SK-N-SH (cell line): Measurements from ENCODE around the gene RHOT1. TPM values are rescaled to one million over a fixed set of nuclear protein-coding genes. Genes with fewer than 3 reads are reported as not detected.
A peak's percentile ranks its signal among the peaks of the same experiment; 100 is the strongest.

ENCODE experiments used
- CTCF ChIA-PET: fragments of 300-600, 350-600 bp; formaldehyde crosslinking; extraction: SDS; loops from one replicate; lab custom pipeline; 2021; lab: Yijun Ruan, JAX
- POLR2A ChIA-PET: fragments of 350-600 bp; sonication (Branson Sonifier 250); formaldehyde crosslinking; extraction: SDS; loops from one replicate; lab custom pipeline; 2020; ENCODE audit warnings: antibody characterized with exemption, inconsistent platforms; lab: Yijun Ruan, JAX
- DNase-seq: peaks from one replicate; pipeline ENCODE4 v3.0.0; 2012
- H2AFZ ChIP-seq: fragments of 200-600 bp; sonication (generic); 2 replicates; pipeline ENCODE4 v1.8.1; 2016; ENCODE audit warnings: antibody characterized with exemption, mild to moderate bottlenecking, low read depth
- H3F3A ChIP-seq: fragments of 200-600 bp; sonication (generic); replicated peaks from 2 replicates; pipeline ENCODE3; 2016; ENCODE audit warnings: antibody characterized with exemption, mild to moderate bottlenecking; ENCODE audit not compliant: insufficient read depth
- H3K27ac ChIP-seq, 2 experiments: fragments of 200-500 bp in 1 of 2; fragments of 200-600 bp in 1 of 2; sonication (Bioruptor generic) in 1 of 2; sonication (generic), shearing (Covaris generic) in 1 of 2; 2 replicates each; pipeline versions ENCODE4 v1.5.1 to v1.6.1; 2014 to 2016; ENCODE audit warnings: low read depth in 2 of 2, inconsistent platforms in 1 of 2, low read length in 1 of 2, mild to moderate bottlenecking in 1 of 2, mixed read lengths in 1 of 2
- H3K27me3 ChIP-seq: fragments of 200-600 bp; sonication (generic), shearing (Covaris generic); 2 replicates; pipeline ENCODE4 v1.6.1; 2016; ENCODE audit warnings: mixed run types; ENCODE audit not compliant: insufficient read depth
- H3K36me3 ChIP-seq, 2 experiments: fragments of 200-500 bp in 1 of 2; fragments of 200-600 bp in 1 of 2; sonication (Bioruptor generic) in 1 of 2; sonication (generic) in 1 of 2; replicated peaks in 1 of 2; 2 replicates each; pipeline versions ENCODE3 to v1.5.1; 2014 to 2016; ENCODE audit warnings: low read length in 1 of 2, mild to moderate bottlenecking in 1 of 2; ENCODE audit not compliant: insufficient read depth in 2 of 2, control insufficient read depth in 1 of 2
- H3K4me1 ChIP-seq, 2 experiments: fragments of 200-500 bp in 1 of 2; fragments of 200-600 bp in 1 of 2; sonication (Bioruptor generic) in 1 of 2; sonication (generic), shearing (Covaris generic) in 1 of 2; 2 replicates each; pipeline versions ENCODE4 v1.5.1 to v1.6.1; 2014 to 2016; ENCODE audit warnings: low read depth in 1 of 2, low read length in 1 of 2, mixed run types in 1 of 2; ENCODE audit not compliant: insufficient read depth in 2 of 2, control insufficient read depth in 1 of 2
- H3K4me2 ChIP-seq: fragments of 200-600 bp; sonication (generic), shearing (Covaris generic); 2 replicates; pipeline ENCODE4 v1.6.1; 2017; ENCODE audit warnings: mixed run types
- H3K4me3 ChIP-seq, 2 experiments: fragments of 200-500 bp in 1 of 2; fragments of 200-600 bp in 1 of 2; sonication (Bioruptor generic) in 1 of 2; sonication (generic), shearing (Covaris generic) in 1 of 2; 2 replicates each; pipeline versions ENCODE4 v1.5.1 to v1.8.1; 2014 to 2016; ENCODE audit warnings: low read depth in 2 of 2, inconsistent platforms in 1 of 2, low read length in 1 of 2, mild to moderate bottlenecking in 1 of 2, mixed read lengths in 1 of 2, moderate library complexity in 1 of 2
- H3K79me2 ChIP-seq: fragments of 200-600 bp; sonication (generic); 2 replicates; pipeline ENCODE4 v1.8.1; 2017; ENCODE audit warnings: mild to moderate bottlenecking; ENCODE audit not compliant: insufficient read depth
- H3K9ac ChIP-seq: fragments of 200-600 bp; sonication (generic); 2 replicates; pipeline ENCODE4 v1.6.1; 2017; ENCODE audit warnings: mixed run types
- H3K9me2 ChIP-seq: fragments of 200-600 bp; sonication (generic); 2 replicates; pipeline ENCODE4 v1.6.1; 2017; ENCODE audit warnings: mixed run types
- H3K9me3 ChIP-seq: fragments of 200-600 bp; sonication (generic); 2 replicates; pipeline ENCODE4 v1.6.1; 2017; ENCODE audit warnings: mixed run types, mild to moderate bottlenecking, moderate library complexity
- H4K20me1 ChIP-seq: fragments of 200-600 bp; sonication (generic); 2 replicates; pipeline ENCODE4 v1.6.1; 2017; ENCODE audit warnings: mild to moderate bottlenecking, mixed run types; ENCODE audit not compliant: insufficient read depth
- CHD2 ChIP-seq: fragments of 150-350 bp; IDR thresholded peaks from 2 replicates; pipeline ENCODE4 v1.6.1; 2018; ENCODE audit warnings: low read length; ENCODE audit not compliant: partially characterized antibody
- EP300 ChIP-seq, 2 experiments: IDR thresholded peaks; 2 replicates each; pipeline versions ENCODE4 v1.4.0 to v1.6.1; 2012; ENCODE audit warnings: borderline replicate concordance in 1 of 2, low read depth in 1 of 2, low read length in 1 of 2
- EZH2phosphoT487 ChIP-seq: fragments of 200-600 bp; sonication (generic); IDR thresholded peaks from 2 replicates; pipeline ENCODE4 v1.6.1; 2017; ENCODE audit warnings: low read depth, mixed run types, mild to moderate bottlenecking, antibody characterized with exemption, moderate library complexity, borderline replicate concordance
- FOXJ3 ChIP-seq: sonication (generic); formaldehyde crosslinking; IDR thresholded peaks from 2 replicates; pipeline ENCODE4 v1.5.1; 2020; ENCODE audit warnings: mild to moderate bottlenecking, missing genetic modification reagents
- FOXM1 ChIP-seq: IDR thresholded peaks from 2 replicates; pipeline ENCODE4 v1.4.0; 2012; ENCODE audit warnings: low read depth, mild to moderate bottlenecking
- GATA2 ChIP-seq: sonication (generic); formaldehyde crosslinking; IDR thresholded peaks from 2 replicates; pipeline ENCODE4 v1.5.0; 2020; ENCODE audit warnings: mild to moderate bottlenecking, missing genetic modification reagents
- MEF2A ChIP-seq: IDR thresholded peaks from 2 replicates; pipeline ENCODE4 v1.4.0; 2012; ENCODE audit warnings: low read depth, borderline replicate concordance
- MXI1 ChIP-seq: IDR thresholded peaks from 2 replicates; pipeline ENCODE4 v1.6.1; 2012; ENCODE audit warnings: mild to moderate bottlenecking, low read depth, low read length, improper control_type of control experiment
- NFIC ChIP-seq: IDR thresholded peaks from 2 replicates; pipeline ENCODE4 v1.4.0; 2012; ENCODE audit warnings: borderline replicate concordance
- NRF1 ChIP-seq: IDR thresholded peaks from 2 replicates; pipeline ENCODE4 v1.6.1; 2012; ENCODE audit warnings: low read depth, mild to moderate bottlenecking, low read length
- POLR2AphosphoS5 ChIP-seq: IDR thresholded peaks from 2 replicates; pipeline ENCODE4 v1.6.1; 2012; ENCODE audit warnings: low read depth, low read length
- RAD21 ChIP-seq: IDR thresholded peaks from 2 replicates; pipeline ENCODE4 v1.6.1; 2012; ENCODE audit warnings: mild to moderate bottlenecking, low read length
- RFX5 ChIP-seq: IDR thresholded peaks from 2 replicates; pipeline ENCODE4 v1.6.1; 2012; ENCODE audit warnings: mild to moderate bottlenecking, improper control_type of control experiment, low read length
- WGBS: methylation state at CpG from one replicate; pipeline ENCODE4 v1.1.6; 2017; ENCODE audit warnings: low lambda C conversion rate; 5-methylcytosine and 5-hydroxymethylcytosine counted together
- polyA plus RNA-seq, 3 experiments: library from polyadenylated mRNA; depleted of rRNA; stranded (reverse); fragments of >200 nt; gene quantifications; 2 replicates each; pipeline ENCODE4 v1.2.3, GENCODE V29; 2012
- TF ChIP-seq, protein P1 (sequence below): IDR thresholded peaks from 2 replicates; pipeline ENCODE4 v1.4.0; 2012; ENCODE audit warnings: low read depth
- TF ChIP-seq, protein P2 (sequence below): fragments of 200-600 bp; sonication (generic); IDR thresholded peaks from 2 replicates; pipeline ENCODE4 v1.6.1; 2017; ENCODE audit warnings: antibody characterized with exemption, mild to moderate bottlenecking, moderate library complexity
- TF ChIP-seq, protein P3 (sequence below): IDR thresholded peaks from 2 replicates; pipeline ENCODE4 v1.4.0; 2012; ENCODE audit warnings: low read depth, borderline replicate concordance
- TF ChIP-seq, protein P4 (sequence below): fragments of 150-350 bp; IDR thresholded peaks from 2 replicates; pipeline ENCODE4 v1.6.1; 2016; ENCODE audit warnings: mild to moderate bottlenecking, low read depth, low read length
- TF ChIP-seq, protein P5 (sequence below): IDR thresholded peaks from 2 replicates; pipeline ENCODE4; 2012

Gene RHOT1
- 25.0 and 36.1 TPM in 2 replicates for polyA plus RNA-seq (2012; rRNA removed)
- 39.7 and 42.9 TPM in 2 replicates for polyA plus RNA-seq (2012; cell fraction: cytosol; rRNA removed)
- polyA plus RNA-seq (2012; cell fraction: nucleus; rRNA removed), result 11.5 and 30.5 TPM in 2 replicates

DNA sequence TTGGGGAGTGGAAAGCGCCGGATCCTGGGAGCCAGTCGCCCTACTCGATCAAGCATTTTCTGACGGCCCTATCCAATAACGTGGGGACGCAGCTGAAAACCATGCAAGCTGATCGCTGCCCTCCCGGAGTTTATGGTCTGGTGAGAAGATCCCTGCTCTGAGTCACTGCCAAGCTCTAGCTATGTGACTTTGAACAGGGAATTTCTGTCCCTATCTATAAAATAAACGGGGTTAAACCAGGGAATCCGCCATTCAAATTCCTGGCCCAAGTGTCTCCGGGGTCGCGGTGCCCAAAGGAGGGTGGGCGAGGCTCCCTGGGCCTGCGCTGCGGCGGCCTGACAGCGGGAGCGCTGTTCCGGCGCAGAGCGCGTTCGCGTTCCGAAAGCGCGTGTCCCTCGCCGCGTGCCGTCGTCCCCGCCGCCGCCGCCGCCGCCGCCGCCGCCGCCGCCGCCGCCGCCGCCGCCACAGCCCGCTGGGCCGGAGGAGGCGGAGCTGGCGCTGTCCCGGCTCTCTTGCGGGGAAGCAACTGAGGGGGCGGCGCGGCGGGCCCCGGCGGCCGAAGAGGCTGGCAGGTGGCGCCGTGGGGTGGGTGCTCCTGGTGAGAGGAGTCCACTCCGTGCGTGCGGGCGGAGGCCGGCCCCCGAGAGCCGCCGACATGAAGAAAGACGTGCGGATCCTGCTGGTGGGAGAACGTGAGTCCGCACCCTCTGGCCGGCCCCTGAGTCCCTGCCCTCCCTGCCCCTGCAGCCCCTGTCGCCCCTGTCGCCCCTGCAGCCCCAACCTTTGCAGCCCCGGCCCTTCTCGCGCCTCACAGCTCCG, at the start of gene RHOT1:
Gene RHOT1, plus strand, starts transcription at position 465 of the 819 bp plus-strand sequence. Its CDS starts 191 bp downstream, at position 656.
- H3K4me1 ChIP-seq, result peaks cover 0 to 3% of the 10 kb centered on the region in 2 experiments; a peak in 1 of 4 replicates
- DNase-seq, result peak; percentile 91
- CTCF ChIA-PET, result interaction anchor here (0.7 to 5.7 kb wide), 10 partner anchors 10 to 134 kb away, joined by 3 to 68 read pairs (median 4); partner anchors contain the start of gene LRRC37B
- under 1% methylated on average over 24 of the region's 84 CpGs for WGBS
- H3K9me2 ChIP-seq, result no peaks in the 10 kb centered on the region
- H3K9ac ChIP-seq, result peak within 1 kb of the TSS; percentile 78; the same call in 1 of the 2 replicates
- peak within 1 kb of the TSS; percentile 78 for H3K4me2 ChIP-seq
- peaks cover 4% of the 10 kb centered on the region for H3F3A ChIP-seq
- H3K4me3 ChIP-seq, result peak within 1 kb of the TSS; percentile 68 to 84
- H3K36me3 ChIP-seq, result peaks cover 0 to 3% of the 10 kb centered on the region in 2 experiments
- H4K20me1 ChIP-seq, result peaks cover 8% of the 10 kb centered on the region; the same call in 1 of the 2 replicates
- peaks cover 46% of the 10 kb centered on the region for H3K79me2 ChIP-seq
- POLR2A ChIA-PET, result interaction anchor here (1.0 to 1.9 kb wide), 2 partner anchors 15 to 135 kb away, joined by 3 to 5 read pairs; partner anchors contain the start of gene LRRC37B
- no peaks in the 10 kb centered on the region for H3K9me3 ChIP-seq
- peak within 1 kb of the TSS; percentile 80 for H2AFZ ChIP-seq
- peak within 1 kb of the TSS; percentile 77 to 85 for H3K27ac ChIP-seq
- TF ChIP-seq, protein P1, sequence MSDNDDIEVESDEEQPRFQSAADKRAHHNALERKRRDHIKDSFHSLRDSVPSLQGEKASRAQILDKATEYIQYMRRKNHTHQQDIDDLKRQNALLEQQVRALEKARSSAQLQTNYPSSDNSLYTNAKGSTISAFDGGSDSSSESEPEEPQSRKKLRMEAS, result peak; percentile 60
- TF ChIP-seq, protein P2, sequence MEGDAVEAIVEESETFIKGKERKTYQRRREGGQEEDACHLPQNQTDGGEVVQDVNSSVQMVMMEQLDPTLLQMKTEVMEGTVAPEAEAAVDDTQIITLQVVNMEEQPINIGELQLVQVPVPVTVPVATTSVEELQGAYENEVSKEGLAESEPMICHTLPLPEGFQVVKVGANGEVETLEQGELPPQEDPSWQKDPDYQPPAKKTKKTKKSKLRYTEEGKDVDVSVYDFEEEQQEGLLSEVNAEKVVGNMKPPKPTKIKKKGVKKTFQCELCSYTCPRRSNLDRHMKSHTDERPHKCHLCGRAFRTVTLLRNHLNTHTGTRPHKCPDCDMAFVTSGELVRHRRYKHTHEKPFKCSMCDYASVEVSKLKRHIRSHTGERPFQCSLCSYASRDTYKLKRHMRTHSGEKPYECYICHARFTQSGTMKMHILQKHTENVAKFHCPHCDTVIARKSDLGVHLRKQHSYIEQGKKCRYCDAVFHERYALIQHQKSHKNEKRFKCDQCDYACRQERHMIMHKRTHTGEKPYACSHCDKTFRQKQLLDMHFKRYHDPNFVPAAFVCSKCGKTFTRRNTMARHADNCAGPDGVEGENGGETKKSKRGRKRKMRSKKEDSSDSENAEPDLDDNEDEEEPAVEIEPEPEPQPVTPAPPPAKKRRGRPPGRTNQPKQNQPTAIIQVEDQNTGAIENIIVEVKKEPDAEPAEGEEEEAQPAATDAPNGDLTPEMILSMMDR, result peak; percentile 57
- TF ChIP-seq FOXM1 (no peak), EP300 (IDR thresholded peaks at IDR 0.05; ENCODE audit: borderline replicate concordance in 1 of 2, low read depth in 1 of 2, low read length in 1 of 2) (peak in 1 of 2 experiments; percentile 46; a peak in 1 of 4 replicates), POLR2AphosphoS5 (peak; percentile 40; the same call in 1 of the 2 replicates), MXI1 (peak; percentile 71), MEF2A (no peak), NRF1 (peak; percentile 52)
- TF ChIP-seq, protein P3, sequence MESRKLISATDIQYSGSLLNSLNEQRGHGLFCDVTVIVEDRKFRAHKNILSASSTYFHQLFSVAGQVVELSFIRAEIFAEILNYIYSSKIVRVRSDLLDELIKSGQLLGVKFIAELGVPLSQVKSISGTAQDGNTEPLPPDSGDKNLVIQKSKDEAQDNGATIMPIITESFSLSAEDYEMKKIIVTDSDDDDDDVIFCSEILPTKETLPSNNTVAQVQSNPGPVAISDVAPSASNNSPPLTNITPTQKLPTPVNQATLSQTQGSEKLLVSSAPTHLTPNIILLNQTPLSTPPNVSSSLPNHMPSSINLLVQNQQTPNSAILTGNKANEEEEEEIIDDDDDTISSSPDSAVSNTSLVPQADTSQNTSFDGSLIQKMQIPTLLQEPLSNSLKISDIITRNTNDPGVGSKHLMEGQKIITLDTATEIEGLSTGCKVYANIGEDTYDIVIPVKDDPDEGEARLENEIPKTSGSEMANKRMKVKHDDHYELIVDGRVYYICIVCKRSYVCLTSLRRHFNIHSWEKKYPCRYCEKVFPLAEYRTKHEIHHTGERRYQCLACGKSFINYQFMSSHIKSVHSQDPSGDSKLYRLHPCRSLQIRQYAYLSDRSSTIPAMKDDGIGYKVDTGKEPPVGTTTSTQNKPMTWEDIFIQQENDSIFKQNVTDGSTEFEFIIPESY, result no peak
- no peaks in the 10 kb centered on the region for H3K27me3 ChIP-seq

DNA sequence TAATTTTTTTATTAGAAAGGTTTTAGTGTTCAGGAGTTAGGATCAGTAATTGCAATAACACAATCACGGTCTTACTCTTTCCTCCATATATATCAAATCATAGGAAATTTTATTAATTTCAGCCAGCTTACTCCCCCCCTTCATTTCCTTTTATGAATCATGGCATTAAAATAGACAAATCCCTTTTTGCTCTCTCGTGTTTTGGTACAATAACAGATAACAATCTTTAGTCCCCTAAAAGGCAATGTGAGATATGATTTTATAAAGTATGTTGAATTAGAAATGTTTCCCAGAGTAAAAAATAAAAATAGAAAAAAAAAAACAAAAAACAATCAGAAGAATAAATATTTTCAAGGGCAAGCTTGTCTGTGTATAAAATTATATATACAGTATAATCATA, 42.6 kb upstream of the RHOT1 start:
- Histone ChIP-seq H3K9me3 (no peaks in the 10 kb centered on the region), H3K27ac (peak overlapping the region in 1 of 2 experiments; percentile 21; a peak in 2 of 4 replicates), H3K27me3 (no peaks in the 10 kb centered on the region), H3K79me2 (no peaks in the 10 kb centered on the region), H2AFZ (no peak overlapping the region; the same call in 1 of the 2 replicates), H3K4me3 (no peak overlapping the region), H4K20me1 (no peaks in the 10 kb centered on the region), H3K9ac (no peak overlapping the region), H3K36me3 (no peaks in the 10 kb centered on the region), H3K4me2 (peak overlapping the region; percentile 42; the same call in 1 of the 2 replicates), H3K9me2 (no peaks in the 10 kb centered on the region), H3F3A (peaks cover 10% of the 10 kb centered on the region), H3K4me1 (peaks cover 0 to 27% of the 10 kb centered on the region in 2 experiments; a peak in 2 of 4 replicates)
- WGBS, result 14% methylated on average over 2 of the region's 2 CpGs
- ChIA-PET POLR2A (no interaction called here), CTCF (interaction anchor here (1.2 kb wide), 1 partner anchor 39 kb away, joined by 3 read pairs; no protein-coding TSS in a partner anchor)
- no peak for DNase-seq
- TF ChIP-seq MEF2A (no peak), CHD2 (no peak), MXI1 (no peak), EZH2phosphoT487 (no peak), FOXM1 (no peak), GATA2 (CRISPR knock-in tag) (no peak), NFIC (no peak), FOXJ3 (CRISPR knock-in tag) (no peak), RFX5 (no peak), RAD21 (no peak)
- TF ChIP-seq, protein P4, sequence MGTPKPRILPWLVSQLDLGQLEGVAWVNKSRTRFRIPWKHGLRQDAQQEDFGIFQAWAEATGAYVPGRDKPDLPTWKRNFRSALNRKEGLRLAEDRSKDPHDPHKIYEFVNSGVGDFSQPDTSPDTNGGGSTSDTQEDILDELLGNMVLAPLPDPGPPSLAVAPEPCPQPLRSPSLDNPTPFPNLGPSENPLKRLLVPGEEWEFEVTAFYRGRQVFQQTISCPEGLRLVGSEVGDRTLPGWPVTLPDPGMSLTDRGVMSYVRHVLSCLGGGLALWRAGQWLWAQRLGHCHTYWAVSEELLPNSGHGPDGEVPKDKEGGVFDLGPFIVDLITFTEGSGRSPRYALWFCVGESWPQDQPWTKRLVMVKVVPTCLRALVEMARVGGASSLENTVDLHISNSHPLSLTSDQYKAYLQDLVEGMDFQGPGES, result no peak
- TF ChIP-seq, protein P5, sequence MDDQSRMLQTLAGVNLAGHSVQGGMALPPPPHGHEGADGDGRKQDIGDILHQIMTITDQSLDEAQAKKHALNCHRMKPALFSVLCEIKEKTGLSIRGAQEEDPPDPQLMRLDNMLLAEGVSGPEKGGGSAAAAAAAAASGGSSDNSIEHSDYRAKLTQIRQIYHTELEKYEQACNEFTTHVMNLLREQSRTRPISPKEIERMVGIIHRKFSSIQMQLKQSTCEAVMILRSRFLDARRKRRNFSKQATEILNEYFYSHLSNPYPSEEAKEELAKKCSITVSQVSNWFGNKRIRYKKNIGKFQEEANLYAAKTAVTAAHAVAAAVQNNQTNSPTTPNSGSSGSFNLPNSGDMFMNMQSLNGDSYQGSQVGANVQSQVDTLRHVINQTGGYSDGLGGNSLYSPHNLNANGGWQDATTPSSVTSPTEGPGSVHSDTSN, result no peak
